Neural crest cell (in vitro differentiated cells): ENCODE data around the gene REV1. TPM values are rescaled to one million over a fixed set of nuclear protein-coding genes. Genes with fewer than 3 reads are reported as not detected.

Source experiments
- DNase-seq: peaks from one replicate; pipeline ENCODE4 v3.0.0; 2021; ENCODE audit warnings: low read depth, mixed read lengths, low spot score
- H3K27ac Mint-ChIP-seq: one replicate; pipeline ENCODE4 v1.8.0; 2021; ENCODE audit warnings: mild to moderate bottlenecking, mixed read lengths; ENCODE audit not compliant: unreplicated experiment
- H3K27me3 Mint-ChIP-seq: 2 replicates; pipeline ENCODE4 v1.8.0; 2021; ENCODE audit warnings: low read depth, mild to moderate bottlenecking, mixed read lengths
- H3K36me3 Mint-ChIP-seq: 2 replicates; pipeline ENCODE4 v1.8.0; 2021; ENCODE audit warnings: low read depth, mild to moderate bottlenecking, mixed read lengths
- H3K4me1 Mint-ChIP-seq: 2 replicates; pipeline ENCODE4 v1.8.0; 2021; ENCODE audit warnings: mixed read lengths
- H3K4me3 Mint-ChIP-seq: one replicate; pipeline ENCODE4 v1.8.0; 2021; ENCODE audit warnings: mild to moderate bottlenecking, mixed read lengths
- H3K9me3 Mint-ChIP-seq: 2 replicates; pipeline ENCODE4 v1.8.0; 2021; ENCODE audit warnings: mixed read lengths
- CTCF ChIP-seq: fragments of 200-600 bp; sonication (generic); conservative IDR thresholded peaks from 2 replicates; pipeline ENCODE4 v1.5.0; 2021; ENCODE audit warnings: antibody characterized with exemption, mild to moderate bottlenecking
- long read RNA-seq: library from polyadenylated mRNA; unstranded; transcript quantifications from one replicate; pipeline ENCODE4 v2.0.0, GENCODE V29; 2020
- total RNA-seq: library from RNA; stranded (reverse); gene quantifications from 2 replicates; pipeline ENCODE4 v1.2.1, GENCODE V29; 2021

REV1 gene
- total RNA-seq = 48.6 and 49.9 TPM in 2 replicates
- long read RNA-seq, partial matches to known transcripts = 9 of 12 reads
- long read RNA-seq, other reads (novel, unspliced or antisense) = 3 of 12 reads

GRCh38 chr2:99489761-99490622, at the start of gene REV1:
REV1 (minus strand) TSS chr2:99490017; CDS start chr2:99464975, 25,042 bp downstream.
- Mint-ChIP-seq H3K36me3 (no peaks in the 10 kb centered on the region), H3K9me3 (no peaks in the 10 kb centered on the region), H3K27ac (peak within 1 kb of the TSS; percentile 98), H3K4me3 (peak within 1 kb of the TSS; percentile 98), H3K27me3 (peaks cover 4% of the 10 kb centered on the region), H3K4me1 (peaks cover 20% of the 10 kb centered on the region)
- peak; percentile 73 for TF ChIP-seq CTCF
- DNase-seq = peak; percentile 86

- no peak overlapping the region for H3K4me3 Mint-ChIP-seq
- no peaks in the 10 kb centered on the region for H3K27me3 Mint-ChIP-seq
- no peaks in the 10 kb centered on the region for H3K4me1 Mint-ChIP-seq
- no peak for TF ChIP-seq CTCF
- no peak for DNase-seq
- no peak overlapping the region for H3K27ac Mint-ChIP-seq
- peaks cover 13% of the 10 kb centered on the region for H3K9me3 Mint-ChIP-seq
- H3K36me3 Mint-ChIP-seq = peaks cover 3% of the 10 kb centered on the region
Observed at GRCh38 chr2:99537910-99538485, 48.2 kb upstream of the REV1 start.

GRCh38 chr2:99524056-99524455, 34.2 kb upstream of the REV1 start:
- Mint-ChIP-seq H3K36me3 (no peaks in the 10 kb centered on the region), H3K4me1 (no peaks in the 10 kb centered on the region), H3K4me3 (no peak overlapping the region), H3K27me3 (peaks cover 2% of the 10 kb centered on the region), H3K9me3 (no peaks in the 10 kb centered on the region), H3K27ac (no peak overlapping the region)
- no peak for DNase-seq
- no peak for TF ChIP-seq CTCF

GRCh38 chr2:99522157-99522556, 32.3 kb upstream of the REV1 start:
- no peak overlapping the region for H3K27ac Mint-ChIP-seq
- peaks cover 3% of the 10 kb centered on the region for H3K27me3 Mint-ChIP-seq
- H3K4me1 Mint-ChIP-seq = no peaks in the 10 kb centered on the region
- no peaks in the 10 kb centered on the region for H3K36me3 Mint-ChIP-seq
- no peak for TF ChIP-seq CTCF
- DNase-seq = no peak
- no peak overlapping the region for H3K4me3 Mint-ChIP-seq
- no peaks in the 10 kb centered on the region for H3K9me3 Mint-ChIP-seq

GRCh38 chr2:99520813-99521212, 31.0 kb upstream of the REV1 start:
- no peaks in the 10 kb centered on the region for H3K36me3 Mint-ChIP-seq
- no peak overlapping the region for H3K4me3 Mint-ChIP-seq
- peaks cover 3% of the 10 kb centered on the region for H3K27me3 Mint-ChIP-seq
- no peaks in the 10 kb centered on the region for H3K9me3 Mint-ChIP-seq
- no peak for TF ChIP-seq CTCF
- H3K27ac Mint-ChIP-seq = no peak overlapping the region
- no peak for DNase-seq
- H3K4me1 Mint-ChIP-seq = no peaks in the 10 kb centered on the region
